ENCODE results near the gene ATOX1. TPM values are rescaled to one million over a fixed set of nuclear protein-coding genes. Genes with fewer than 3 reads are reported as not detected.

Gene ATOX1
- total and polyA plus RNA-seq, 9 donors: 23.0 to 86.6 (median 52.9) TPM

GRCh38 chr5:151709109-151709735 is 49.2 kb downstream of the ATOX1 start:
- H3K9me3 ChIP-seq: no peaks in the 10 kb centered on the region
- intact Hi-C loops (cut with DNase I): no loop called here
- H3K4me1 ChIP-seq (ENCODE audit: insufficient read depth): peaks cover 5% of the 10 kb centered on the region
- H3K36me3 ChIP-seq: no peaks in the 10 kb centered on the region
- no peak overlapping the region for H3K27ac ChIP-seq
- DNase-seq: no peak
- TF ChIP-seq CTCF (IDR thresholded peaks at IDR 0.05): no peak
- no peak for TF ChIP-seq EP300 (IDR thresholded peaks at IDR 0.05)
- TF ChIP-seq POLR2A (IDR thresholded peaks at IDR 0.05): no peak
- no peak overlapping the region for H3K4me3 ChIP-seq
- 86 to 93% (median 88%) methylated on average over 13 of the region's 13 CpGs for WGBS, 3 donors
- H3K27me3 ChIP-seq: no peaks in the 10 kb centered on the region

DNA sequence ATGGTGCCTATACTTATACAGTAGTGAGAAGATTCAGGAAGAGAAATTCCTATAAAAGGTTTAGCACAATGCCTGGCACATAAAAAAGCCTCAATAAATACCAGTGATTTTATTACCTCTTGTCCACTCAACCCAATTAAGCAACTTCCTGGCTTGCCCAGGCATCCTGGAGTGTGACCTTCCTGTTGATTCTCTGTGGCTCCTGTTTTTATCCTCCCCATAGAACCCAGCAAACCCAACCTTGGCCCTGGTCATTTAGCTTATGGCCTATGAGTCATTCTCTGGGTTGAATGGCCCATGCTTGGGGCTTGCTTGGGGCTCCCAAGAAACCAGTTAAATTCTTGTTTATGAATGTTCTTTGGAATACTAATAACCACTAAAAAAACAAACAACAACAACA is 50.3 kb downstream of the ATOX1 start:
- TF ChIP-seq POLR2A (IDR thresholded peaks at IDR 0.05) (no peak), EP300 (IDR thresholded peaks at IDR 0.05) (no peak), CTCF (IDR thresholded peaks at IDR 0.05) (no peak)
- Histone ChIP-seq H3K27ac (no peak overlapping the region), H3K36me3 (no peaks in the 10 kb centered on the region), H3K4me3 (no peak overlapping the region), H3K9me3 (no peaks in the 10 kb centered on the region), H3K27me3 (no peaks in the 10 kb centered on the region), H3K4me1 (ENCODE audit: insufficient read depth) (peaks cover 5% of the 10 kb centered on the region)
- DNase-seq: no peak
- intact Hi-C loops (cut with DNase I): no loop called here

GRCh38 chr5:151707567-151707966 is 50.9 kb downstream of the ATOX1 start:
- Histone ChIP-seq H3K9me3 (no peaks in the 10 kb centered on the region), H3K4me1 (ENCODE audit: insufficient read depth) (peaks cover 5% of the 10 kb centered on the region), H3K27ac (no peak overlapping the region), H3K4me3 (no peak overlapping the region), H3K36me3 (no peaks in the 10 kb centered on the region), H3K27me3 (no peaks in the 10 kb centered on the region)
- TF ChIP-seq EP300 (IDR thresholded peaks at IDR 0.05) (no peak), POLR2A (IDR thresholded peaks at IDR 0.05) (no peak), CTCF (IDR thresholded peaks at IDR 0.05) (no peak)
- no peak for DNase-seq
- 10 to 23% (median 18%) methylated on average over 2 of the region's 2 CpGs for WGBS, 3 donors
- intact Hi-C loops (cut with DNase I): no loop called here

DNA sequence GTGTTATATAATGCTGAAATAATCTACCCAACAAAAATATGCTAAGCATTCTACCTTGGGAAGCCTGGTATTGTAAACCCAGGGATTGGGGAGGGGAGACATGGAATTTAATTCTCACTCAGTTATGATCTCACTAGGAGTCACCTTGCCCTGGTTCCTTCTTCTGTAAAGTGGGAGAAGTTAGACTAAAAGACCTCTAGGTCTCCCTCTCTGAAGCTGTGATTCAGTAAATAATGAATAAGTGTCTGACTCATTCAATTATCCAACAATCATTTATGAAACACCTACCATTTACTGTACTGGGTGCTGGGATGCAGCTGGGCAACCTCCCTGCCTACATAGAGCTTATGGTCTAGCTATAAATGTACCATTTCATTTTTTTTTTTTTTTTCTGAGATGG is 51.5 kb downstream of the ATOX1 start:
- Histone ChIP-seq H3K27me3 (no peaks in the 10 kb centered on the region), H3K4me3 (no peak overlapping the region), H3K36me3 (no peaks in the 10 kb centered on the region), H3K9me3 (no peaks in the 10 kb centered on the region), H3K27ac (no peak overlapping the region), H3K4me1 (ENCODE audit: insufficient read depth) (peaks cover 5% of the 10 kb centered on the region)
- intact Hi-C loops (cut with DNase I): no loop called here
- TF ChIP-seq CTCF (IDR thresholded peaks at IDR 0.05) (no peak), POLR2A (IDR thresholded peaks at IDR 0.05) (no peak), EP300 (IDR thresholded peaks at IDR 0.05) (no peak)
- DNase-seq: no peak
